Measurements from ENCODE around the gene NME4. TPM values are rescaled to one million over a fixed set of nuclear protein-coding genes. Genes with fewer than 3 reads are reported as not detected.
A peak's percentile ranks its signal among the peaks of the same experiment; 100 is the strongest.

Gene NME4
- total and polyA plus RNA-seq, 12 donors = 48.1 to 97.2 (median 75.4) TPM

- peaks cover 10 to 22% (median 15%) of the 10 kb centered on the region in 9 donors for H3K4me1 ChIP-seq
- H3K9me3 ChIP-seq = no peaks in the 10 kb centered on the region
- H3K27me3 ChIP-seq = no peaks in the 10 kb centered on the region
- peak overlapping the region in 8 of 10 donors; percentile 29 to 82 (median 72) for H3K27ac ChIP-seq
- peak in 5 of 8 donors; percentile 6 to 21 (median 13) for ATAC-seq
- 44 to 59% methylated on average over 10 of the region's 10 CpGs for WGBS, 2 donors
- H3K36me3 ChIP-seq = peaks cover 0 to 81% (median 57%) of the 10 kb centered on the region in 9 donors
- no peak for DNase-seq
- peak overlapping the region in 9 of 10 donors; percentile 33 to 57 (median 47) for H3K4me3 ChIP-seq
- intact Hi-C loops (cut with DNase I) = no loop called here
- no peak for TF ChIP-seq CTCF (IDR thresholded peaks at IDR 0.05)
These were observed 26.0 kb upstream of the NME4 start for GRCh38 chr16:370979-371514.

DNA sequence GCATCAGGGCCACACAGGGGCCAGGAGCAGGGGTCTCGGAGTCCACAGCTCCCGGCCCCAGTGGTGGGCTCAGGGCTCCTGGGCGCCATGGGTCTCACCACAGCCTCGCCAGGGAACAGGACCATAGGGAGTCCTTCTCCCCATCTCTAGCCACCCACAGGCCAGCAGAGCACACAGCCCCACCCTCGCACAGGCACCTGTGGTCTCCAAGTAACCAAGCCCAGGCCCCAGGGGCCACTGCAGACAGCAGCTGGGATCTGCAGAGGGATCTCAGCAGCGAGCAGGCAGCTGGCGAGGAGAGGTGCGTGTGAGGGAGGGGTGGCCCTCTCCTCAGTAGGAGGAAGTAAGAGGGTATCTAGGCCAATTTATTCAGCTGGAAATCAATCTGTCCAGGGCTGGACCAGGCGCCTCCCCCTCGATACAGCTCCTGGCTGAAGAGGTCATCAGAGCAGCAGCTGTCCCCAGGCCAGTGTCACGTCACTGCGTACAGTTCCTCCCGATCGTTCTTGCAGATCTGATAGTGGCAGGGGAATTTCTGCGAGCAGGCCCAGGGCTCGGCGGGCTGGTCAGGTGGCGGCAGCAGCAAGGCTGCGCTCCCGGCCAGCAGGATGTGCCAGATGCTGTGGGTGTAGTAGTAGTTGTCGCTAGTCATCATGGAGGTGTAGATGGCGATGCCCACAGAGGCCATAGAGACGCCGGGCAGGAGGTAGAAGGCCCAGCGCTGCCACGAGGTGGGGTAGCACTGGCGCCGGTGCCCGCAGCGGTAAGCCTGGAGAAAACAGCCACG is 25.3 kb upstream of the NME4 start:
- no peak for TF ChIP-seq CTCF (IDR thresholded peaks at IDR 0.05)
- H3K9me3 ChIP-seq = no peaks in the 10 kb centered on the region
- H3K27me3 ChIP-seq = no peaks in the 10 kb centered on the region
- peaks cover 0 to 81% (median 60%) of the 10 kb centered on the region in 9 donors for H3K36me3 ChIP-seq
- WGBS, 2 donors = 87 to 89% methylated on average over 31 of the region's 31 CpGs
- H3K27ac ChIP-seq = peak overlapping the region in 3 of 10 donors; percentile 63 to 82 (median 76)
- DNase-seq (no peak), ATAC-seq (peak in 2 of 8 donors; percentile 1 to 7)
- no peak overlapping the region for H3K4me3 ChIP-seq
- H3K4me1 ChIP-seq = peaks cover 10 to 22% (median 15%) of the 10 kb centered on the region in 9 donors
- intact Hi-C loops (cut with DNase I) = no loop called here

- Histone ChIP-seq H3K4me3 (no peak overlapping the region), H3K4me1 (peaks cover 10 to 22% (median 15%) of the 10 kb centered on the region in 9 donors), H3K27me3 (no peaks in the 10 kb centered on the region), H3K27ac (no peak overlapping the region), H3K36me3 (peaks cover 0 to 81% (median 53%) of the 10 kb centered on the region in 9 donors), H3K9me3 (no peaks in the 10 kb centered on the region)
- no peak for DNase-seq
- WGBS, 2 donors = 90 to 95% methylated on average over 19 of the region's 19 CpGs
- no peak for TF ChIP-seq CTCF (IDR thresholded peaks at IDR 0.05)
- no peak for ATAC-seq
- intact Hi-C loops (cut with DNase I) = no loop called here
These were observed 24.6 kb upstream of the NME4 start for GRCh38 chr16:372302-372983.

- H3K27me3 ChIP-seq = no peaks in the 10 kb centered on the region
- WGBS, 2 donors = 90 to 94% methylated on average over 5 of the region's 5 CpGs
- H3K4me3 ChIP-seq = no peak overlapping the region
- ATAC-seq (no peak), DNase-seq (no peak)
- TF ChIP-seq CTCF (IDR thresholded peaks at IDR 0.05) = no peak
- no peak overlapping the region for H3K27ac ChIP-seq
- peaks cover 0 to 79% (median 46%) of the 10 kb centered on the region in 9 donors for H3K36me3 ChIP-seq
- H3K9me3 ChIP-seq = no peaks in the 10 kb centered on the region
- intact Hi-C loops (cut with DNase I) = no loop called here
- peaks cover 10 to 22% (median 15%) of the 10 kb centered on the region in 9 donors for H3K4me1 ChIP-seq
These were observed 23.9 kb upstream of the NME4 start for GRCh38 chr16:373020-373598.
